ENCODE results near the gene RABGAP1L.

RABGAP1L gene

GRCh38 chr1:174160109-174160473, 771 bp downstream of the RABGAP1L start:
- POLR2A ChIA-PET, result no interaction called here
- TF ChIP-seq CTCF (IDR thresholded peaks at IDR 0.05; ENCODE audit: insufficient read depth, low read length, missing control alignments), result no peak
- H3K4me3 ChIP-seq (ENCODE audit: low read depth, low read length), result peak overlapping the region; percentile 84
- CTCF ChIA-PET, result no interaction called here
- no peak for DNase-seq (ENCODE audit: low read depth, low spot score)

- POLR2A ChIA-PET, result no interaction called here
- CTCF ChIA-PET, result no interaction called here
- peak overlapping the region; percentile 84 for H3K4me3 ChIP-seq (ENCODE audit: low read depth, low read length)
- no peak for DNase-seq (ENCODE audit: low read depth, low spot score)
- no peak for TF ChIP-seq CTCF (IDR thresholded peaks at IDR 0.05; ENCODE audit: insufficient read depth, low read length, missing control alignments)
Observed at GRCh38 chr1:174160603-174161002, 1.3 kb downstream of the RABGAP1L start.

- TF ChIP-seq CTCF (IDR thresholded peaks at IDR 0.05; ENCODE audit: insufficient read depth, low read length, missing control alignments), result no peak
- H3K4me3 ChIP-seq (ENCODE audit: low read depth, low read length), result no peak overlapping the region
- DNase-seq (ENCODE audit: low read depth, low spot score), result no peak
- POLR2A ChIA-PET, result no interaction called here
- CTCF ChIA-PET, result interaction anchor here (1.4 kb wide), 1 partner anchor 12 kb away, joined by 3 read pairs; no protein-coding TSS in a partner anchor
Observed at GRCh38 chr1:174161813-174162212, 2.5 kb downstream of the RABGAP1L start.

- ChIA-PET POLR2A (no interaction called here), CTCF (no interaction called here)
- H3K4me3 ChIP-seq (ENCODE audit: low read depth, low read length), result no peak overlapping the region
- TF ChIP-seq CTCF (IDR thresholded peaks at IDR 0.05; ENCODE audit: insufficient read depth, low read length, missing control alignments), result no peak
- DNase-seq (ENCODE audit: low read depth, low spot score), result no peak
Observed at GRCh38 chr1:174164826-174165225, 5.5 kb downstream of the RABGAP1L start.

GRCh38 chr1:174165471-174166137, 6.3 kb downstream of the RABGAP1L start:
- H3K4me3 ChIP-seq (ENCODE audit: low read depth, low read length), result no peak overlapping the region
- DNase-seq (ENCODE audit: low read depth, low spot score), result no peak
- ChIA-PET CTCF (no interaction called here), POLR2A (no interaction called here)
- TF ChIP-seq CTCF (IDR thresholded peaks at IDR 0.05; ENCODE audit: insufficient read depth, low read length, missing control alignments), result no peak

- no peak overlapping the region for H3K4me3 ChIP-seq (ENCODE audit: low read depth, low read length)
- POLR2A ChIA-PET, result no interaction called here
- CTCF ChIA-PET, result no interaction called here
- TF ChIP-seq CTCF (IDR thresholded peaks at IDR 0.05; ENCODE audit: insufficient read depth, low read length, missing control alignments), result no peak
- no peak for DNase-seq (ENCODE audit: low read depth, low spot score)
Observed at GRCh38 chr1:174166530-174167264, 7.4 kb downstream of the RABGAP1L start.
